Daoy (cell line): ENCODE measurements around the gene IRAK3. TPM values are rescaled to one million over a fixed set of nuclear protein-coding genes. Genes with fewer than 3 reads are reported as not detected.
"Not testable (repeated sequence)": the region's sequence is repeated elsewhere in the genome, so short reads cannot be mapped to it uniquely, and the experiment has no call there.

Experiments
- DNase-seq: peaks from one replicate; pipeline ENCODE4 v3.0.0-alpha.2; 2015; ENCODE audit warnings: low read depth
- total RNA-seq: library from RNA; depleted of rRNA; stranded (reverse); fragments of >200 nt; shearing (Covaris generic); gene quantifications from 2 replicates; pipeline ENCODE4 v1.2.3, GENCODE V29; 2014

Gene IRAK3
- total RNA-seq, 1 experiment from 2014 or later: 0.17 TPM

DNA sequence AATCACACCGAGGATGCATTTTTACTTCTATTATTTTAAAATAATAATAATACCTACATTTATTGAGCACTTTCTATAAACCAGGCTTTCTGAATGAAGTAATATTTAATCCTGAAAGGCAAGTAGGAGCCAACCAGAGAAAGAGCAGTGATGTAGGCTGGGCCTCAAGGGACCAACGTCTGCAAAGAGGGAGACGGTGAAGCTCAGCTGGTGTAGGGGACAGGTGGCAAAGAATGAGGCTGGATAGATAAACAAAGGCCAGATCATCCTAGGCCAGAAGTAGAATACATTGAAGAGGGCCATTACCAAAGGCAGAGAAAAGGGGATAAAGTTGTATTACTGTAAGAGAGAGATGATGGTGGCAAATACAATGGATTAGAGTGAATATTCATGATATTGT is 18.4 kb upstream of the IRAK3 start:
- DNase-seq: no peak

DNA sequence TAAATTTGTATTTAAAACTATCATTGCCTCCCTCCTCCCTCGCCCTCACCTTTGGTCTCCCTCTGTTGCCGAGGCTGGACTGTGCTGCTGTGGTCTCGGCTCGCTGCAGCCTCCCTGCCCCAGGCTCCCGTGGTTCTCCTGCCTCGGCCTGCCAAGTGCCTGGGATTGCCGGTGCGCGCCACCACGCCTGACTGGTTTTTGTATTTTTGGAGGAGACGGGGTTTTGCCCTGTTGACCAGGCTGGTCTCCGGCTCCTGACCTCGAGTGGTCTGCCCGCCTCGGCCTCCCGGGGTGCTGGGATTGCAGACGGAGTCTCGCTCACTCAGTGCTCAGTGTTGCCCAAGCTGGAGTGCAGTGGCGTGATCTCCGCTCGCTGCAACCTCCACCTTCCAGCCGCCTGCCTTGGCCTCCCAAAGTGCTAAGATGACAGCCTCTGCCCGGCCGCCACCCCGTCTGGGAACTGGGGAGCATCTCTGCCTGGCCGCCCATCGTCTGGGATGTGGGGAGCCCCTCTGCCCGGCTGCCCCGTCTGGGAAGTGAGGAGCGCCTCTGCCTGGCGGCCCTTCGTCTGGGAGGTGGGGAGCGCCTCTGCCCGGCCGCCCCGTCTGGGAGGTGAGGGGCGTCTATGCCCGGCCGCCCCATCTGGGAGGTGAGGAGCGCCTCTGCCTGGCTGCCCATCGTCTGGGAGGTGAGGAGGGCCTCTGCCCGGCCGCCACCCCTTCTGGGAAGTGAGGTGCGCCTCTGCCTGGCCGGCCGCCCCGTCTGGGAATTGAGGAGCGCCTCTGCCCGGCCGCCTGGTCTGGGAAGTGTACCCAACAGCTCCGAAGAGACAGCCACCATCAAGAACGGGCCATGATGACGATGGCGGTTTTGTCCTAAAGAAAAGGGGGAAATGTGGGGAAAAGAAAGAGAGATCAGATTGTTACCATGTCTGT is 14.4 kb upstream of the IRAK3 start:
- not testable (repeated sequence) for DNase-seq

DNA sequence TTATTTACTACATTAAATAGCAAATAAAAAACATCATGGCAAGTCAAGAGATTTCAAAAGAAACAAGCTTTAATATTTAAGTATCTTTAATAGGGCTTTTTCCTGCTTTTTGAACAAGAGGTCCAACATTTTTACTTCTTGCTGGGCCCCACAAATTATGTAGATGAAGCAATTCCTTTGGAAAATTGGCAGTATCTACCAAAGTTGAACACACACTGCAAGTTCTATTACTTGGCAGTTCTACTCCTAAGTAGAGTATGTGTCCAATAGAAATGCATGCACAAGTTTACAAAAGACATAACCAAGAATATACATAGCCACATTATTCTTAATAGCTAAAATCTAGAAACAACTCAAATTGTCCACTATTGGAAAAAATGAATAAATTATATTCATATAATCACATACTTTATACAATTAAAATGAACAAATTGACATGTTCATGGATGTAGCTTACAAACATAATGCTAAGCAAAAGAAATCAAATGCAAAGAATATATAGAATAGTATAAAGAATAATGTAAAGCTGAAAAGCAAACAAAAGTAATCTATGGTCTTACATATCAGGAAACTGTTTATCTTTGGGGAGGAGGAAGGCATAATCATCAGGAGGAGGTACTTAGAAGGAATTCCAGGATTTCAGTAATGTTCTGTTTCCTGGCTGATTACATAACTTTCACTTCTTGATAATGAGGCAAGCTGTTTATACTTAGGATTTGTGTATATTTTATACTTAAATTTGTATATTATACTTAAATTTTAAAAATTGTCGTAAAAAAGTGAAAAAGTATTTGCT is 12.7 kb upstream of the IRAK3 start:
- no peak for DNase-seq

DNA sequence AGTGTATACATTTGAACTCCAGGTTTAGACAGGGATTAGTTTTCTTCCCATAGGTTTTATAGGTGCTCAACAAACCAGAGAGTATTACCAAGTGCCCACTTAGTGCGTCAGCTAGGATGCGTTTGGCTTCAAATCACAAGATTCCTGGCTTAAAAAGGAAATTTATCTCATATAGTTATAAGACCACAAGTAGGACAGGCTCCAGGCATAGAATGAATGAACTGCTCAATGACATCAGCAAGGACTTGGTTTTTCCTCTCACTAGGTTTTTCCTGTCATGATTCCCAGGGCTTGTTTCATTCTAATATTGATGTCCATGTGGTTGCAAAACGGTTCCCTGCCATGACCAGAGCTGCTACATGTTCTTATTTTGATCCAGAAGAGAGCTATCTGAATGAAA is 6.1 kb upstream of the IRAK3 start:
- DNase-seq: no peak

DNA sequence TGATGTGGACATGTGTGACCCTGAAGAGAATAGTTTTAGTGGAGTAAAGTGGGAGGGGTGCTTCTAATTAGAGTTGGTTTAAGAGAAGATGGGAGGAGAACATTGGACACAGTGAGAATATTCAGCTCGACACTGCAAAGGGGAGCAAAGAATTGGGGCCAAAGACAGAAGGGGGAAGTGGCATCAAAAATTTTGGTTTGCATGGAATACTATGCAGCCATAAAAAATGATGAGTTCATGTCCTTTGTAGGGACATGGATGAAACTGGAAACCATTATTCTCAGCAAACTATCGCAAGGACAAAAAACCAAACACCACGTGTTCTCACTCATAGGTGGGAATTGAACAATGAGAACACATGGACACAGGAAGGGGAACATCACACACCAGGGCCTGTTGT is 4.2 kb upstream of the IRAK3 start:
- DNase-seq: not testable (repeated sequence)

DNA sequence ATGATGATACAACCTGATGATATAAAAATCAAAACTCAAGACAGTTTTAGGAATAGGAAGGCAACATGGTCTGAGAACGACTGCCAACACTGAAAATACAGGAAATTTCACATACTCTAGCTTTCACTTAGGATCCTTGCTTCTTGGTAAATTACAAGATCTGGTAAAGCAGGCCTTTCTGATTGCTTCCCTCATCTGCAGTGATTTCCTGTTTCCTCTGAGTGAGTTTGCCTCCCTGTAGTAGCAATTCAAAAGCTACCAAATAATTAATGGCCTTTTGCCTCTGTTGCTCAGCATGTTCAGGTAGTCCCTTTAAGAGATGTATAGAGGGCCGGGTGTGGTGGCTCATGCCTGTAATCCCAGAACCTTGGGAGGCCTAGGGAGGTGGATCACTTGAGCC is 2.0 kb upstream of the IRAK3 start:
- DNase-seq: no peak

DNA sequence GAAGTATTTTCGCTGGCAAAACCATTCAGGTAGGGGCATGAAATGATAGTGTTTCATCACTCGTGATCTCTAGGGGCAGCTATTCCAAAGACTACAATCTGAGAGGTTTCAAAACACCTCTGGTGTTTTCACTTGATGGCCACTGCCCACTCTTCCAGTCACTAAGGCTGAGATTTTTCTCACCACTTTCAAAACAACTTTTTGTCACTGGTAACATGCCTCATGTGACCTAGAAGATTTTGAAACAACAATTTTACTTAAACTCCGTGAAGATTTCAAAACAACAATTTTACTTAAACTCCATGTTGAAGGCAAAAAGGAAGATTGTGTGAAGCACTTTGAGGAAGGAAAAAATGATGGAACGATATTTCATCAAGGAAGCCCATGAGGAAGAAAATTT is 1.2 kb upstream of the IRAK3 start:
- DNase-seq: no peak

DNA sequence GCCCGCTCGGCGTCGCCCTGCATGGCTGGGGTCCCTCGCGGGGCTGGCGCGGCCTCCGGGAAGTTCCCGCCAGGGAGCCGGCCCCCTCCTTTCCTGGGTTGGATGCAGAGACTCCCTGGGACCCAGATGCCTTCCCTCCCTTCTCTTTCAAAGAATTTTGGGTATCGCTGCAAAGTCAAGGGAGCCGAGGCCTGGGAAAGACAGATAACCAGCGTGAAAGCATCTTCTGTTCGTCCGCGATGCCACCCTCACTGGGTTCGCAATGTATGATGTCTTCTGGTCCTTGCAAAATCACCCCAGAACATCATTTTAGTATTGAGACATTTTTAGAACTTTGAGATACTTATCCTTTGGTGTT is 451 bp downstream of the IRAK3 start:
- DNase-seq: no peak

DNA sequence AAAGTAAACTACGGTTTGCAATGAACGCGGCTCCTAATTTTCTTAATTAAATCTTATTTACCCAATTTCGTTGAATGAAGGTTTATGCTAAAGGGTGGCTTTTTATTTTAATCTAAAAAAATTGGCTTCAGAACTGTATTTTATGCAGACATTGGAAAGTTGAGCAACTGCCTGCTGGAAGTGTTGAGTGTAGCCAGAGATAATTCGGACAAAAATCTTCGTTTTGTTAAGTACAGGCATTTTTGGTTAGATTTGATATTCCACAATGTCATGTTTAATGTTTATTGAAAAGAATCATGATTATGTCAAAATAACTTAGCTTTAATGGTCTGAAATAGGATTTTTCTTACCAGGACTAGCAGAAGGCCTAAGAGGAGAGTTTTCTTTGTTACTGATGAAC is 875 bp downstream of the IRAK3 start:
- DNase-seq: no peak

DNA sequence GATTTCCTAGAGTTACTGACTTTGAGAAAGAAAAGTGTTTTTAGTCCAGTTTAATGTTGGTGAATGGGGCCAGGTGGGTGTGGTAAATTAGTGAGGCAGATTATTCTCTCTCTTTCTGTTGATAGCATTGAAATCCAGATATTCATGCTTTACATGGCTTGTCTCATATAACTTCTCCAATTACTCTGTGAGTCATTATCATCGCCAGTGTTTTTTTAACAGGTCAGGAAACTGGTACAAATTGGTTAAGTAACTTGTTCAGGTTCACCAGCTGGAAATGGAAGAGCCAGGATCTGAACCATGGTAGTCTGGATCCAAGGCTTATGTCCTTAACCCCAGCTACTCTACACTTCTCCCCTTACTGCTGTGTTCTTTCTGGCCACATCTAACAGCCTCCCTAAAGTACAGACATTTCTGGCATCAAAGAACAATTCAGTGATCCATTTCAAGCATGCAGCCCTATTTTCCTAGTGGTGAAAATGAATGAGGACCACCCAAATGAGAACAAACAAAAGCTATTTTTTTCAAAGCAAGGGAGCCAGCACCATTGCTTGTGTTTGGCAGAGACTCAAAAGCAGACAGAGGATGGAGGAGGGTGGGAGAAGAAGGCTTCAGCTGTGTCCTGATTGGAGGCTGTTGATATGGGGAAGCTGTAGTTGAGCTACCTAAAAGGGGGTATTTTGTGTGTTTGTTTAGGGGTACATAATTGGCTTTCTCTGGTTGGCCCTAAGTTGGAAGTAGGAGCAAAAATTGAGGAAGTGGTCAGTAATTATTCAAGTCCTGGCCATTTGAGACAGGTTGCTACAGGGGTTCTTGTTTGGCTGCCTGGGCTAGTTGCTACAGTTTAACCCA is 1.7 kb downstream of the IRAK3 start:
- peak; percentile 8 for DNase-seq

DNA sequence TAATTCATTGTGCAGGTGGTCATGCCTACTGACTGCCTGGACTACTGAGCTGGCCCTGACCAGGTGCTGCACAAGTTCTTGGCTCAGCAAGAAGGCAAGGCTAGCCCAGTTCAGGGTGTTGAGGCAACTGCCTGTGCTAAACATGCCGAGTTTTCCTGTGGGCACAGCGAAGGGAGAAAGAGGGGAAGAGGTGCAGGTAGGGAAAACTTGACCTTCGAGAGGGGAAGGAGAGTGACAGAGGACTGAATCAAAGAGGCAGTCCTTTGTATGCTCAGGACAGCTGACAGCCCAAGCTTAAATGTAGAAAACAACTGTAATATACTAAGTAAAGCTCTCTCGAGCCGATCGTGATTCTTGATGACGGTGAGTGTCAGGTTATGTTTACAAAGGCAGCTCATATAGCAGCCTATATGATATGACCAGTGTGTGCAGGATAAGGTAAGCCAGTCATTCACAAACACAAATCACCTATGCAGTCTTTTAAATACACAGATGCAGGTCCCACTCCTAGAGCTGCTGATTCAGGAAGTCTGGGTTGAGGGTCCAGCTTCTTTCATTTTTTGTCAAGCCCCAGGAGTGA is 2.6 kb downstream of the IRAK3 start:
- DNase-seq: no peak

DNA sequence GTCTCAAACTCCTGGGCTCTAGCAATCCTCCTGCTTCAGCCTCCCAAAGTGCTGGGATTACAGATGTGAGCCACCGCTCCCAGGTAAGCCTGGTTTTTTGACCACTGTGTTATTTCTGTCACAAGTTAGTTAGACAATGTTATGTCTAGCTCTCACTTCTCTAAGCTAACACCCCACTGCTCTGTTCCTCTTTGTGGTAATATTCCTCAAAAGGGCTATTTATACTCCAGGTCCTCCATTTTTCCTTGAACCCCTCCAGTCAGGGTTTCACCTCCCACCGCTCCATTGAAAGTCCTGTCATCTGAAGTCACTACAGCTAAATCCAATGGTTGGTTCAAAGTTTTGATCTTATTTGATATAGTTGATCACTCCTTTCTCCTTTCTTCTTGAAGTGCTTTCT is 5.1 kb downstream of the IRAK3 start:
- DNase-seq: no peak

DNA sequence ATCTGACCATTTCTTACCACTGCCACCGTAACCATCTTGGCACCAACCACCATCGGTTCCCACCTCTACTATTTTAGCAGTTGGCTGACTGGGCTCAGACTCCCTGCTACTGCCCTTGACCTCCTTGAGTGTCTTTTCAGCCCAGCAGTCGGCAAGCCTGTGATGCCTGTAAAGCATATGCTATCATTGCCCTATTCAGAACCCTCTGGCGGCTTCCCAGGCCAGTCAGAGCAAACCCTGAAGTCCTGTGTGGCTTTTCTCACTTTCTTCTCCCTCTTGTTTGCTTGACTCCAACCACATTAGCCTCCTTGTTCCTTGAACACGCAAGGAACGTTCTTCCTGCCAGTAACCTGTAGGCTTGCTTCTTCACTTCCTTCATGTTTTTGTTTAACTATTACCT is 6.2 kb downstream of the IRAK3 start:
- DNase-seq: no peak

DNA sequence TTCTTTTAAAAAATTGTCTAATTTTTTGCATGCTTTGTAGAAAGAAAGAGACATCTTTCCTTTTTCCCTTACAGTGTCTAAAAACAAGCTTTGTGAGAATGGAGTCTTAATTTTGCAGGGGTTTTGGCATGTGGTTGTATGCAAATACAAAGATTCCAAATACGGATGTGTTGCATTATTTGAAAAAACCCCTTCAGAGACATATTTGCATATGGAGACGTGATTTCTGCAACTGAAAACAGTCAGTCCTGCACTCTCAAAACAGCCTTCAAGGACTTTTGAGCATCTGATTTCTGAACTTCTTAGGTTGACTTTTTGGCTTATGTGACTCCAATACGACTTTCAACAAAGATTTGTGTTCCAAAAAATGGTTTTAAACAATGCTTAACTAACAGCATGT is 7.8 kb downstream of the IRAK3 start:
- DNase-seq: no peak

DNA sequence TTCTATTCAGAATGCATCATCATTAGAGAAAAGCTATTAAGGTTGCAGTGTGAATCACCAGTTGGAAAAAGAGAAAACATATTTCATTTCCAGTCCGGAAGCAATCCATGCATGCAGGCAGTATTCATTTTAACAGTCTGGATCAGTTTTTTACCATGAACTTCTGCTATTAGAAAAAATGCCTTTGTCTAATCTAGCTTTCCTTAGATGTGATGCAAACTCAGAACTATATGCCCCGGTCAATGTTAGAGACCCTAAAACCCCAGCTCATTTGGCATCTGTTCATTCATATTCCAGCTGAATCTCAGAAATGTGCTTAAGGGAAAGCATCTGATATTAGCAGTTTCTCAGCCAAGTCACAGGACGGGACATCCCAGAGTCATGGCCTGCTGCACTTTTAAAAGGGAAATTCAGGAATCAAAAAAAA is 8.5 kb downstream of the IRAK3 start:
- DNase-seq: no peak

DNA sequence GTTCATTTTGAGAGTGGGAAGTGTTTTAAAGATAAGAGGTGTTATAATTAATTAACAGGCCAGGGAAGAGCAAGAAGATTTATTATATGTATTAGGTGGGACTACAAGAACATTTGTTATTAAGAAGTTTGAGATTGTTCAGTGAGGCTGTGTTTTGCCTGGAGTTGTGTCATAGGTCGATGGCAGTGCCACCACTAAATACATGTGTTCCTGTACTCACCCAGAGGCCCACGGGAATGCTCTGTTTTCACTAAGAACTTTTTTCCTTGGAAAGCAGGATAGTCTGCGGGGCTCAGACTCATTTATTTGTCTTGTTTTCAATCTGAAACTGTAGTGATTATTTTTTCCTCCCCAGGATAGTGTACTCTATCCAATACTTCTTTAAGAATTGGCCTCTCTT is 10.1 kb downstream of the IRAK3 start:
- DNase-seq: no peak

DNA sequence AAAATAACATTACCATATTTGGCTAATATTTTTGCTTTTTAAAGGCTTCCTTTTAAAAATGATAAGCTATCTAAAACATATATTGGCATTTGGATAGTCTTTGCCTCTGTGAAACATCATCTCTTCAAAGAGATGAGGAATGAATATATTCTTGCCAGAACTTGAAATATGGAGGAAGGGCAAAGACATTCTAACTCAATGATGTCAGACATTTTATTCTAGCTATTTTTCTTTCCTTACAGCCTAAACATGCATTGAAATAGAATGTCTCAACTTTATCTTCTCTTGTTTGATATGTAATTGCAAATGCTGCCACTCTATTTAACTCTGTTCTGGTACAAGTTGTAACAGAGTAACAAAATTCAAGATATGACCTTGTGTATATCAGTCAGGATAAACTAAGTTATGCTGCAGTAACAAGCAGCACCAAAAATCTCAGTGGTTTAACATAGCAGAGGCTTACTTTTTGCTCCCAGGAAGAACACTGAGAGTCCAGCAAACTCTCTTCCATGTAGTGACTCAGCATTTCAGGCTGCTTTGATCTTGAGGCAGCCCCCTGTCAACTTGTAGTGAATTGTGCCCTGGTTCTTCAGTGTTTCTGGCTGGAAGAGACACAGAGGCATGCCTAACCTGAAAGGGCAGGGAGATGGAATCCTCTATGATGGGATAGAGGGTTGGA is 11.0 kb downstream of the IRAK3 start:
- no peak for DNase-seq

DNA sequence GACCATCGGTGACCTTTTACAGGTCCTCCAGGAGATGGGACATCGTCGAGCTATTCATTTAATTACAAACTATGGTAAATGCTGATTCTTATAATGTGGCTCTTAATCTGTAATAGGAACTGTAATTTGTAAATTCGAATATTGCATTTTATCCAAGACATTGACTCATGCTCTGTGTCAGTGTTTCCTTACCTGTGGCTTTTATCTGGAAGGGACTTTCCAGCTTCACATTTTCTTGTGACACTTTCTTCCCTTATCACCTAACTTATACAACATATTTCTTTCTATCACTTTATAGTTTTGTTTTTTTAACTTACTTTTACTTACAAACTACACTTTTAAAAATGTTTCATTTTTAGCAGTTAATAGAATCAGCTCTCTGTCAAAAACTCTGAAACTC is 14.8 kb downstream of the IRAK3 start:
- DNase-seq: no peak

DNA sequence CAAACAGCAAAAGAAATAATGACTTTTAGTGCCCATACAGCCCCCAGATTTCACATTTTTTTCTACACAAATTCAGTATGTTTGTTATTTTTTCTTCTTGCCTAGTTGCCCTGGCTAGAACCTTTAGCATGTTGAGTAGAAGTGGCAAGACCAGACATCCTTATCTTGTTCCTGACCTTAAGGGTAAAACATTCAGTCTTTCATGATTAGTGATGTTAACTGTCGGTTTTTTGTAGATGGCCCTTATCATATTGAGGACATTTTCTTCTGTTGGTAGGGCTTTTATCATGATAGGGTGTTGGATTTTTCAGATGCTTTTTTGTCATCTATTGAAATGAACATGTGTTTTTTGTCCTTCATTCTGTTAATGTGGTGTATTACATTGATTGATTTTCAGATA is 17.1 kb downstream of the IRAK3 start:
- DNase-seq: no peak

DNA sequence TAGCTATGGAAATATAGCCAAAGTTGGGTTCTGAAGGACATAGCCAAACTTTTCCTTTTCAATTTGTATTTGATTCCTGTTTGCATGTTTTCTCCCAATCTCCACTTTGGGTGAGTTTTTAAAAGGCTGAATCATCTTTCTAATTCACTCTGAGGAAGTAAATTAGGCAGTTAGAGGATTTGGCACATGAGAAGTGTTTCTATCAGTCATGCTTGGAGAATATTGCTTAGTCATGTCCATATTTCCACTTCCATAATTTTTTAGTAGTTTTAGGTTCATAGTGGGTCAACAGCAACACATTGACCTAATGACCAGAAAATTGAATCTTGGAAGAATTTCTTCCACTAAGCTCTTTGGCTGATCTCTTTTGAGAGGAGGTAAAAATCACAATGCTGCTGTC is 21.8 kb downstream of the IRAK3 start:
- DNase-seq: no peak

DNA sequence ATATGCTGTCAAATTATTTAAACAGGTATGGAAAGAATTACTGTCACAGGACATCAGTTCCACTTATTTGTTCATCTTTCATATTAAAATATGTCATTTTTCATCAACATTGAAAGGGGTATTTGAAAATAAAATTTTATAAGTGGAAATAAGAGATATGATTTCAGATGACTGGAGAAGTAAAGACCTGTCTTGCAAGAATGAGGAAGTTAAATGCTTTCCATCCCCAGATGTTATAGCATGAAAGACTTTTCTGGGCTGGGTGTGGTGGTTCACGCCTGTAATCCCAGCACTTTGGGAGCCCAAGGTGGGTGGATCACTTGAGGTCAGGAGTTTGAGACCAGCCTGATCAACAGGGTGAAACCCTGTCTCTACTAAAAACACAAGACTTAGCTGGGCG is 22.6 kb downstream of the IRAK3 start:
- DNase-seq: not testable (repeated sequence)
